GM23338 (cell line): ENCODE results near the gene MUC6. TPM values are rescaled to one million over a fixed set of nuclear protein-coding genes. Genes with fewer than 3 reads are reported as not detected.

Experiments
- ATAC-seq: fragments of 200-7000 bp; cut with Tn5 transposase; 3 replicates; pipeline ENCODE4 v1.9.1; 2020
- DNase-seq: peaks from one replicate; pipeline ENCODE4 v3.0.0-alpha.2; 2015; ENCODE audit warnings: low spot score
- H2AFZ ChIP-seq: fragments of 200-600 bp; sonication (generic); 2 replicates; pipeline ENCODE4 v1.8.0; 2016; ENCODE audit warnings: antibody characterized with exemption, mild to moderate bottlenecking, moderate library complexity
- H3F3A ChIP-seq: fragments of 200-600 bp; sonication (generic); replicated peaks from 2 replicates; pipeline ENCODE4 v1.8.0; 2017; ENCODE audit warnings: antibody characterized with exemption, mixed run types, low read depth
- H3K27ac ChIP-seq: fragments of 200-600 bp; sonication (generic); 2 replicates; pipeline ENCODE4 v1.6.1; 2016; ENCODE audit warnings: low read depth
- H3K27me3 ChIP-seq: fragments of 200-600 bp; sonication (generic); 2 replicates; pipeline ENCODE4 v1.8.0; 2016; ENCODE audit warnings: mild to moderate bottlenecking, mixed run types, moderate library complexity; ENCODE audit not compliant: insufficient read depth
- H3K36me3 ChIP-seq: fragments of 200-600 bp; sonication (generic); 2 replicates; pipeline ENCODE4 v1.8.0; 2016; ENCODE audit warnings: mild to moderate bottlenecking; ENCODE audit not compliant: insufficient read depth
- H3K4me1 ChIP-seq: fragments of 200-600 bp; sonication (generic); 2 replicates; pipeline ENCODE4 v1.8.0; 2016; ENCODE audit warnings: mild to moderate bottlenecking, moderate library complexity; ENCODE audit not compliant: insufficient read depth
- H3K4me2 ChIP-seq: fragments of 200-600 bp; sonication (generic); 2 replicates; pipeline ENCODE4 v1.7.1; 2017; ENCODE audit warnings: mixed run types
- H3K4me3 ChIP-seq: fragments of 200-600 bp; sonication (generic); 2 replicates; pipeline ENCODE4 v1.6.1; 2016; ENCODE audit warnings: mixed run types
- H3K79me2 ChIP-seq: fragments of 200-600 bp; sonication (generic); replicated peaks from 2 replicates; pipeline ENCODE4 v1.8.0; 2017; ENCODE audit warnings: mild to moderate bottlenecking; ENCODE audit not compliant: insufficient read depth
- H3K9me2 ChIP-seq: fragments of 200-600 bp; sonication (generic); 2 replicates; pipeline ENCODE4 v1.8.0; 2017; ENCODE audit not compliant: insufficient read depth
- H4K20me1 ChIP-seq: fragments of 200-600 bp; sonication (generic); replicated peaks from 2 replicates; pipeline ENCODE4 v1.8.0; 2017; ENCODE audit warnings: mild to moderate bottlenecking; ENCODE audit not compliant: insufficient read depth
- H3K27ac Mint-ChIP-seq: 2 replicates; pipeline ENCODE4 v1.8.0; 2020; ENCODE audit warnings: inconsistent platforms, mild to moderate bottlenecking, moderate library complexity, mixed read lengths
- H3K27me3 Mint-ChIP-seq: 3 replicates; pipeline ENCODE4 v1.8.0; 2022; ENCODE audit warnings: low read depth, mild to moderate bottlenecking, moderate library complexity, mixed read lengths, inconsistent platforms; ENCODE audit not compliant: insufficient read depth, poor library complexity
- H3K36me3 Mint-ChIP-seq: 3 replicates; pipeline ENCODE4 v1.8.0; 2021; ENCODE audit warnings: low read depth, mild to moderate bottlenecking, inconsistent platforms, moderate library complexity, mixed read lengths
- H3K4me1 Mint-ChIP-seq: 3 replicates; pipeline ENCODE4 v1.8.0; 2020; ENCODE audit warnings: mild to moderate bottlenecking, inconsistent platforms, mixed read lengths
- H3K4me3 Mint-ChIP-seq: 3 replicates; pipeline ENCODE4 v1.8.0; 2021; ENCODE audit warnings: moderate library complexity, mild to moderate bottlenecking, inconsistent platforms, mixed read lengths
- H3K9me3 Mint-ChIP-seq: 3 replicates; pipeline ENCODE4 v1.8.0; 2020; ENCODE audit warnings: moderate library complexity, mild to moderate bottlenecking, inconsistent platforms, mixed read lengths
- CREB1 ChIP-seq: fragments of 250-450 bp; sonication (Bioruptor Pico); IDR thresholded peaks from 2 replicates; pipeline ENCODE4 v1.5.0; 2020; ENCODE audit warnings: low read depth, mild to moderate bottlenecking, moderate library complexity
- ETS1 ChIP-seq: IDR thresholded peaks from 2 replicates; pipeline ENCODE4 v1.6.1; 2016; ENCODE audit warnings: antibody characterized with exemption
- POLR2AphosphoS5 ChIP-seq: IDR thresholded peaks from 2 replicates; pipeline ENCODE4 v1.6.1; 2016; ENCODE audit warnings: antibody characterized with exemption, low read depth
- REST ChIP-seq: IDR thresholded peaks from one replicate; pipeline ENCODE4 v1.6.1; 2018; ENCODE audit warnings: antibody characterized with exemption; ENCODE audit not compliant: unreplicated experiment
- ZNF114 ChIP-seq: fragments of 250-450 bp; sonication (Bioruptor Pico); IDR thresholded peaks from 2 replicates; pipeline ENCODE4 v1.5.0; 2020; ENCODE audit warnings: mild to moderate bottlenecking, moderate library complexity
- ZNF462 ChIP-seq: fragments of 250-450 bp; sonication (Bioruptor Pico); IDR thresholded peaks from 2 replicates; pipeline ENCODE4 v1.5.0; 2020; ENCODE audit warnings: mild to moderate bottlenecking, moderate library complexity
- polyA plus RNA-seq: library from polyadenylated mRNA; unstranded; fragments of >200 nt; fragmentation: Nextera tagmentation; extraction: Ambion mirVana; gene quantifications from 2 replicates; pipeline ENCODE4 v1.2.1, GENCODE V29; 2016
- total RNA-seq: library from RNA; depleted of rRNA; stranded (reverse); fragments of >200 nt; shearing (Covaris generic); gene quantifications from 2 replicates; pipeline ENCODE4 v1.2.3, GENCODE V29; 2014

Gene MUC6
- total and polyA plus RNA-seq, 2 experiments from 2014 or later, result not detected

GRCh38 chr11:1009991-1010390 lies 26.5 kb downstream of the MUC6 start:
- ATAC-seq (no peak), DNase-seq (no peak)
- H3K9me3 Mint-ChIP-seq, result no peaks in the 10 kb centered on the region; the same call in 2 of the 3 replicates
- no peak overlapping the region for H3K4me3 Mint-ChIP-seq
- H2AFZ ChIP-seq, result no peak overlapping the region
- H3K4me1 ChIP-seq, result no peaks in the 10 kb centered on the region
- no peaks in the 10 kb centered on the region; the same call in 2 of the 3 replicates for H3K4me1 Mint-ChIP-seq
- no peaks in the 10 kb centered on the region for H3K27me3 ChIP-seq
- no peak overlapping the region for H3K4me2 ChIP-seq
- no peaks in the 10 kb centered on the region for H3K79me2 ChIP-seq
- no peak overlapping the region for H3K27ac Mint-ChIP-seq
- H4K20me1 ChIP-seq, result peaks cover 6% of the 10 kb centered on the region
- H3F3A ChIP-seq, result no peaks in the 10 kb centered on the region
- peaks cover 8% of the 10 kb centered on the region for H3K27me3 Mint-ChIP-seq
- H3K4me3 ChIP-seq, result no peak overlapping the region
- H3K36me3 Mint-ChIP-seq, result peaks cover 30% of the 10 kb centered on the region
- TF ChIP-seq ZNF462 (CRISPR knock-in tag) (no peak), CREB1 (no peak), REST (no peak), POLR2AphosphoS5 (no peak), ZNF114 (CRISPR knock-in tag) (no peak), ETS1 (no peak)
- H3K9me2 ChIP-seq, result no peaks in the 10 kb centered on the region
- H3K36me3 ChIP-seq, result peaks cover 5% of the 10 kb centered on the region; the same call in 1 of the 2 replicates
- no peak overlapping the region for H3K27ac ChIP-seq
